Tibial nerve (tissue), 4 donors: ENCODE results near the gene TBX15. TPM values are rescaled to one million over a fixed set of nuclear protein-coding genes. Genes with fewer than 3 reads are reported as not detected.
"Not testable (repeated sequence)": the region's sequence is repeated elsewhere in the genome, so short reads cannot be mapped to it uniquely, and the experiment has no call there.

Experiments
- DNase-seq, 2 donors: peaks; one replicate each; pipeline ENCODE4 v3.0.0-alpha.2; 2019; ENCODE audit warnings: low spot score in 2 of 2
- H3K27ac ChIP-seq, 4 donors: fragments of 200-600 bp; sonication (generic) in 3 of 4; one replicate each; pipeline ENCODE4 v1.5.1; 2017 to 2019; ENCODE audit warnings: mild to moderate bottlenecking in 1 of 4
- H3K27me3 ChIP-seq, 2 donors: fragments of 200-600 bp; sonication (generic) in 1 of 2; one replicate each; pipeline versions ENCODE4 v1.5.1 to v1.6.0; 2017 to 2019
- H3K36me3 ChIP-seq, 3 donors: fragments of 200-600 bp; sonication (generic); one replicate each; pipeline ENCODE4 v1.5.1; 2018 to 2019
- H3K4me1 ChIP-seq, 4 donors: fragments of 200-600 bp; sonication (generic) in 3 of 4; one replicate each; pipeline ENCODE4 v1.5.1; 2017 to 2019
- H3K4me3 ChIP-seq, 4 donors: fragments of 200-600 bp; sonication (generic) in 3 of 4; one replicate each; pipeline ENCODE4 v1.5.1; 2017 to 2019; ENCODE audit warnings: mild to moderate bottlenecking in 1 of 4, moderate library complexity in 1 of 4
- H3K9me3 ChIP-seq, 4 donors: fragments of 200-600 bp; sonication (generic) in 3 of 4; one replicate each; pipeline ENCODE4 v1.5.1; 2017 to 2019
- EP300 ChIP-seq, 2 donors: sonication (generic); formaldehyde crosslinking; IDR thresholded peaks; one replicate each; pipeline ENCODE4 v1.6.1; 2017; ENCODE audit warnings: antibody characterized with exemption in 2 of 2, mild to moderate bottlenecking in 1 of 2
- POLR2A ChIP-seq, 2 donors: fragments of 450-650 bp; IDR thresholded peaks; one replicate each; pipeline ENCODE4 v1.6.1; 2017; ENCODE audit warnings: antibody characterized with exemption in 2 of 2, mild to moderate bottlenecking in 2 of 2, moderate library complexity in 2 of 2
- WGBS, 2 donors: methylation state at CpG; one replicate each; pipeline ENCODE4 v1.1.5; 2018; 5-methylcytosine and 5-hydroxymethylcytosine counted together
- total RNA-seq, 4 donors: library from RNA; depleted of rRNA; stranded (reverse); fragments of >200 nt; gene quantifications; one replicate each; pipeline ENCODE4 v1.1.0, GENCODE V29; 2016
- TF ChIP-seq, protein P1 (sequence below), 5 experiments: fragments of 200-600 bp in 3 of 5; fragments of 450-650 bp in 2 of 5; sonication (generic) in 3 of 5; IDR thresholded peaks; one replicate each; pipeline ENCODE4 v1.5.1; 2016 to 2019; ENCODE audit warnings: antibody characterized with exemption in 5 of 5, mild to moderate bottlenecking in 3 of 5, moderate library complexity in 2 of 5

TBX15 gene
- total RNA-seq, 4 donors from 2014 or later, result 38.7 to 57.0 (median 48.2) TPM

DNA sequence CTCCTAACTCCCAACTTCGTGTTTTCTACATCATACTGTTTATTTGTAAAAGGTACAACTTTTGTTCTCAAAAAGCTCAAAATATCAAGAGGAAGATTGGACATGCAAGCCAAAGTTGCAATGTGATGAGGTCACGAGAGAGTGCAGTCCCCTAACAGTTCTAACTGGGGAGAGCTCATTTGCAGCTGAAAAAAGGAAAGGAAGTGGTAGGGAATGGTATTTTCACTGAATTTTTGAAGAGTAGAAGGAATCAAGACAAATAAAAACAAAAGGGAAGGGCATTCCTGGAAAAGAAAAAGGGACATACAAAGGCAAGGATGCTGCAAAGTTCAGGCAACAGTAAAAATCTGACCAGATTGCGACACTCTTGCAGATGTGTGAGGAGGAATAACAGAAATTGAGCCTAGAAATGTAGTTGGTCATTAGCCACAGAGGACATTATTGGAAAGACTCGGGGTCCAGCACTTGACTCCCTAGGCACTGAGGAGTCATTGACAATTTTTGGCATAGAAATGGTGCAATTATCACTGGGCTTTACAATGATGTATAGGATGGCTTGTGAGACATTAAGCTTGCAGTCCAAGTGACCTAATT lies 67.9 kb downstream of the TBX15 start:
- H3K27me3 ChIP-seq, result no peaks in the 10 kb centered on the region
- no peaks in the 10 kb centered on the region for H3K9me3 ChIP-seq
- no peak overlapping the region for H3K27ac ChIP-seq
- no peaks in the 10 kb centered on the region for H3K36me3 ChIP-seq
- H3K4me3 ChIP-seq, result no peak overlapping the region
- H3K4me1 ChIP-seq, result peaks cover 0 to 6% (median 0%) of the 10 kb centered on the region in 4 donors
- DNase-seq, result no peak
- 61 to 71% methylated on average over 4 of the region's 4 CpGs for WGBS, 2 donors
- TF ChIP-seq, protein P1, sequence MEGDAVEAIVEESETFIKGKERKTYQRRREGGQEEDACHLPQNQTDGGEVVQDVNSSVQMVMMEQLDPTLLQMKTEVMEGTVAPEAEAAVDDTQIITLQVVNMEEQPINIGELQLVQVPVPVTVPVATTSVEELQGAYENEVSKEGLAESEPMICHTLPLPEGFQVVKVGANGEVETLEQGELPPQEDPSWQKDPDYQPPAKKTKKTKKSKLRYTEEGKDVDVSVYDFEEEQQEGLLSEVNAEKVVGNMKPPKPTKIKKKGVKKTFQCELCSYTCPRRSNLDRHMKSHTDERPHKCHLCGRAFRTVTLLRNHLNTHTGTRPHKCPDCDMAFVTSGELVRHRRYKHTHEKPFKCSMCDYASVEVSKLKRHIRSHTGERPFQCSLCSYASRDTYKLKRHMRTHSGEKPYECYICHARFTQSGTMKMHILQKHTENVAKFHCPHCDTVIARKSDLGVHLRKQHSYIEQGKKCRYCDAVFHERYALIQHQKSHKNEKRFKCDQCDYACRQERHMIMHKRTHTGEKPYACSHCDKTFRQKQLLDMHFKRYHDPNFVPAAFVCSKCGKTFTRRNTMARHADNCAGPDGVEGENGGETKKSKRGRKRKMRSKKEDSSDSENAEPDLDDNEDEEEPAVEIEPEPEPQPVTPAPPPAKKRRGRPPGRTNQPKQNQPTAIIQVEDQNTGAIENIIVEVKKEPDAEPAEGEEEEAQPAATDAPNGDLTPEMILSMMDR (IDR thresholded peaks at IDR 0.05), result no peak
- TF ChIP-seq POLR2A (IDR thresholded peaks at IDR 0.05) (no peak), EP300 (IDR thresholded peaks at IDR 0.05) (no peak)

DNA sequence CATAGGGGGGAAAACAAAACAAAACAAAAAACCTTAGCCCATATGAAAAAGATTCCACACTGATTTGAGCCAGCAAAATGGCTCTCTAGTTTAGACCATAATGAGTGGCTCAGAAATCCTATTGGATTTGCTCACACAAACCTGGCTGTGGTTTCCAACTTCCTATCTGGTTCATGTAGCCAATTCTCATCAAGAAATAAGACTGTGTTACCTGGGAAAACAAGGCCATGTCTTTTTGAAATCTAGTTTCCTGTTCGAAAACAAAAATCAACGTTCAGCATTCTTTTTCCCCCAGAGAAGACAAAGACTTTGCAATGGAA lies 69.2 kb downstream of the TBX15 start:
- TF ChIP-seq, protein P1 (IDR thresholded peaks at IDR 0.05), result no peak
- TF ChIP-seq EP300 (IDR thresholded peaks at IDR 0.05), result no peak
- TF ChIP-seq POLR2A (IDR thresholded peaks at IDR 0.05), result no peak
- no peak overlapping the region for H3K4me3 ChIP-seq
- no peak for DNase-seq
- H3K36me3 ChIP-seq, result no peaks in the 10 kb centered on the region
- 70 to 80% methylated on average over 2 of the region's 2 CpGs for WGBS, 2 donors
- peaks cover 0 to 6% (median 0%) of the 10 kb centered on the region in 4 donors for H3K4me1 ChIP-seq
- H3K27me3 ChIP-seq, result no peaks in the 10 kb centered on the region
- no peak overlapping the region for H3K27ac ChIP-seq
- H3K9me3 ChIP-seq, result no peaks in the 10 kb centered on the region

DNA sequence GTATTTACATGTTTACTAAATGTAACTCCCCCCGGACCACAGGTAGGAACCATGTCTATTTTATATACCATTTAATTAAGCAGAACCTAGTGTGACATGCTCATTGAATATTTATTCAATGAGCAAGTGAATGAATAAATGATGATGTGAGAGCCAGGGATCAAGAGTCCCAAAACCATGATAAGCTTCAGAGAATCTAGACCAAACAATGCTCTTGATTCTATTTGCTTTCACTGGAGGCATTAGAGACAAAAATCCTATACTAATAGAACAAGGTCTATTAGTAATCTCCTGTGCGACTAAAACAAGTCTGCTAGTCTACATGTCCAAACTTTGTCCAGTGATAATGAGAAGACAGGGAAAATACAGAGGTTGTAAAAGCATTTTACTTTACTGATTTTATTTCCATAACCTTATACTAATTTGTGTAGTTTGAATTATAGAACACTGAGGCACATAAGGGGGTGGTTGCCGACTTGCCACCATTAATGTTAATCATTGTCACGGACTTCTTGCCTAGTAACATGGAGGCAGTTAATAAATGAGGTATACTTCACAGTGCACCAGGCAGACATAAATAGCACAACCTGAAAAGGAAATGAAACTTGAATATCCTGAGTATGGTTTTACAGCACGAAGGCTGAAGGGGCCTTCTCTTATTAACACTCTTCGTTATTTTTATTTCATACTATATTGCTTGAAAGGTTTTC lies 69.8 kb downstream of the TBX15 start:
- Histone ChIP-seq H3K27ac (no peak overlapping the region), H3K36me3 (no peaks in the 10 kb centered on the region), H3K4me3 (no peak overlapping the region), H3K4me1 (peaks cover 0 to 3% (median 0%) of the 10 kb centered on the region in 4 donors), H3K27me3 (no peaks in the 10 kb centered on the region), H3K9me3 (no peaks in the 10 kb centered on the region)
- TF ChIP-seq, protein P1 (IDR thresholded peaks at IDR 0.05), result no peak
- TF ChIP-seq POLR2A (IDR thresholded peaks at IDR 0.05) (no peak), EP300 (IDR thresholded peaks at IDR 0.05) (no peak)
- 82% methylated on average over 6 of the region's 6 CpGs for WGBS, 2 donors
- no peak for DNase-seq

DNA sequence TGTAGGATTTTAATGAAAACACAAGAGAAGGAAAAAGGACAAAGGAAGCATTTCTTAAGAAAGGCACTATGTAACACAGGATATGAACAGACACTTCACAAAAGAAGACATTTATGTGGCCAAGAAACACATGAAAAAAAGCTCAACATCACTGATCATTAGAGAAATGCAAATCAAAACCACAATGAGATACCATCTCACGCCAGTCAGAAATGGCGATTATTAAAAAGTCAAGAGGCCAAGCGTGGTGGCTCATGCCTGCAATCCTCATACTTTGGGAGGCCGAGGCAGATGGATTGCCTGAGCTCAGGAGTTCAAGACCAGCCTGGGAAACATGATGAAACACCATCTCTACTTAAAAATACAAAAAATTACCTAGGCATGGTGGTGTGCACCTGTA lies 71.8 kb downstream of the TBX15 start:
- not testable (repeated sequence) for H3K27me3 ChIP-seq, H3K4me3 ChIP-seq, DNase-seq, H3K9me3 ChIP-seq, H3K36me3 ChIP-seq, H3K4me1 ChIP-seq, H3K27ac ChIP-seq
- 88 to 95% methylated on average over 4 of the region's 4 CpGs for WGBS, 2 donors

DNA sequence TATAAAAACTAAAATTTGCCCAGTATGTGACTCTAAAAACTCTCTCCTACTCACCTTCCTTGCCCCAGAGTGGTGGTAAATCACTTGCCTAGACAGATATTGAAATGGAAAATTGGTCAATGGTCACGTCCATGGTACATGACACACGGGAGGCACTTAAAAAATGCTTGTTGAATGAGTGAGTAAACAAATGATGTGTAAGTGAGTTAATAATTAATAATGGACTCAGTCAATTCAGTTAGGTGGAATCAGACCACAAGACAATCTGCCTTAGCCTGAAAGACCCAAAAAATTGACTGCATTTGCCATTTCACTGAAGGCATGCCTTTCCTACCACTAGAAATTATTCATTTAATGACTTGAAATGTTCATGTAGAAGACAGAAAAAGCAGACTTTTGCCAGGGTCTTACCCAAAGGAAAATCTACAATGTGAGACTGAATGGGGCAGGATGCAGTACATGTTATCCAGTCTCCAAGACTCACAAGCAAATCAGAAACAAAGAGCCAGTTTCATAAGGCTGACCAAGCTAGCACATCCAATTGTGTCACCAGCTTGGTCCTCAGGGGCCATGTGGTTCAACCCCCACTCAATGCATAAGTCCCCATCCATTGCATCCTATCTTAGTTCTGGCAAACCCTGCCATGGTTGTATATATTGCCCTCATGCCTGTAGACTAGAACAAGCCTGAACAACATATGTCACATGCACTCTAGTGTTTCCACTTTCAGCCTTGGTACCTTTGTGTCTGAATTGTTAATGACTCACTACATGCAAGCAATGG lies 73.6 kb downstream of the TBX15 start:
- TF ChIP-seq POLR2A (IDR thresholded peaks at IDR 0.05), result no peak
- no peak for TF ChIP-seq EP300 (IDR thresholded peaks at IDR 0.05)
- TF ChIP-seq, protein P1 (IDR thresholded peaks at IDR 0.05), result no peak
- WGBS, 2 donors, result 65 to 79% methylated on average over 2 of the region's 2 CpGs

More for the DNA sequence above, 73.6 kb downstream of the TBX15 start:
- DNase-seq, result no peak
- Histone ChIP-seq H3K27me3 (no peaks in the 10 kb centered on the region), H3K9me3 (no peaks in the 10 kb centered on the region), H3K4me3 (no peak overlapping the region), H3K36me3 (peaks cover 0 to 8% (median 0%) of the 10 kb centered on the region in 3 donors), H3K27ac (no peak overlapping the region), H3K4me1 (no peaks in the 10 kb centered on the region)
